HCT116 (cell line): ENCODE data around the gene INSL3. TPM values are rescaled to one million over a fixed set of nuclear protein-coding genes. Genes with fewer than 3 reads are reported as not detected.

Source experiments
- ATAC-seq: fragments of 200-7000 bp; cut with Tn5 transposase; 2 replicates; pipeline ENCODE4 v1.9.1; 2020; ENCODE audit warnings: mild to moderate bottlenecking, moderate library complexity
- BruUV-seq: library from RNA; stranded (reverse); fragments of 400-500 nt; replicated peaks from 2 replicates; lab custom pipeline; 2021; lab: Mats Ljungman, UMichigan
- CTCF ChIA-PET: fragments of 300-600 bp; sonication (Branson Sonifier 250); formaldehyde crosslinking; loops from one replicate; lab custom pipeline; 2021; ENCODE audit warnings: antibody characterized with exemption; lab: Charles Lee
- POLR2A ChIA-PET: fragments of 300-600, 350-600 bp; sonication (Branson Sonifier 250); formaldehyde crosslinking; loops from one replicate; lab custom pipeline; 2021; ENCODE audit warnings: antibody characterized with exemption; lab: Charles Lee
- RAD21 ChIA-PET, 2 experiments: fragments of 300-600 bp; sonication (Branson Sonifier 250); formaldehyde crosslinking; loops; one replicate each; lab custom pipeline; 2023; ENCODE audit warnings: low total read pairs in 2 of 2; ENCODE audit not compliant: uncharacterized antibody in 2 of 2, unreplicated experiment in 2 of 2, low non-redundant PET in 1 of 2; lab: Charles Lee
- DNase-seq: peaks from one replicate; pipeline ENCODE4 v3.0.0-alpha.2; 2010; ENCODE audit warnings: low read depth, low spot score
- H2AFZ ChIP-seq: fragments of 200-600 bp; shearing (Covaris generic), sonication (generic); 2 replicates; pipeline ENCODE4 v1.6.1; 2017; ENCODE audit warnings: low read depth, mixed run types, mixed read lengths, antibody characterized with exemption, low read length; ENCODE audit not compliant: poor library complexity, severe bottlenecking
- H3K27ac ChIP-seq: 2 replicates; pipeline ENCODE4 v1.5.1; 2012; ENCODE audit warnings: low read depth, low read length
- H3K27me3 ChIP-seq: fragments of 200-600 bp; sonication (generic); 2 replicates; pipeline ENCODE4 v1.6.1; 2016; ENCODE audit warnings: mixed run types, low read length, mixed read lengths; ENCODE audit not compliant: insufficient read depth
- H3K36me3 ChIP-seq, 2 experiments: fragments of 200-500 bp in 1 of 2; fragments of 200-600 bp in 1 of 2; sonication (Bioruptor generic) in 1 of 2; sonication (generic) in 1 of 2; 2 replicates each; pipeline versions ENCODE4 v1.5.1 to v1.6.1; 2014 to 2016; ENCODE audit warnings: low read length in 2 of 2, inconsistent platforms in 1 of 2, mixed read lengths in 1 of 2, mixed run types in 1 of 2; ENCODE audit not compliant: insufficient read depth in 2 of 2, control insufficient read depth in 1 of 2
- H3K4me1 ChIP-seq, 2 experiments: fragments of 200-600 bp in 1 of 2; sonication (generic) in 1 of 2; 2 replicates each; pipeline versions ENCODE4 v1.5.1 to v1.6.1; 2012 to 2017; ENCODE audit warnings: low read length in 2 of 2, inconsistent platforms in 1 of 2, mild to moderate bottlenecking in 1 of 2, mixed read lengths in 1 of 2, mixed run types in 1 of 2, moderate library complexity in 1 of 2; ENCODE audit not compliant: insufficient read depth in 2 of 2, control insufficient read depth in 1 of 2
- H3K4me2 ChIP-seq: fragments of 200-600 bp; sonication (generic); 2 replicates; pipeline ENCODE4 v1.6.1; 2017; ENCODE audit warnings: mixed run types, low read length, mixed read lengths
- H3K4me3 ChIP-seq, 2 experiments: fragments of 200-600 bp in 1 of 2; sonication (generic) in 1 of 2; replicated peaks in 1 of 2; 2 replicates each; pipeline ENCODE4 v1.5.1; 2011 to 2016; ENCODE audit warnings: low read length in 2 of 2, control low read depth in 1 of 2, low read depth in 1 of 2, mild to moderate bottlenecking in 1 of 2, mixed read lengths in 1 of 2, mixed run types in 1 of 2
- H3K79me2 ChIP-seq: fragments of 200-600 bp; sonication (generic); 2 replicates; pipeline ENCODE4 v1.6.1; 2017; ENCODE audit warnings: mild to moderate bottlenecking, mixed run types, low read length, moderate library complexity, mixed read lengths; ENCODE audit not compliant: insufficient read depth
- H3K9ac ChIP-seq: fragments of 200-600 bp; sonication (generic); 2 replicates; pipeline ENCODE4 v1.6.1; 2016; ENCODE audit warnings: low read length, mixed read lengths
- H3K9me2 ChIP-seq: fragments of 200-600 bp; sonication (generic), shearing (Covaris generic); 2 replicates; pipeline ENCODE4 v1.6.1; 2017; ENCODE audit warnings: mixed run types, mild to moderate bottlenecking, moderate library complexity; ENCODE audit not compliant: insufficient read depth
- H3K9me3 ChIP-seq, 2 experiments: fragments of 200-500 bp in 1 of 2; fragments of 200-600 bp in 1 of 2; sonication (Bioruptor generic) in 1 of 2; sonication (generic) in 1 of 2; 2 replicates each; pipeline ENCODE4 v1.6.1; 2014 to 2017; ENCODE audit warnings: low read length in 2 of 2, mixed read lengths in 2 of 2, inconsistent platforms in 1 of 2, low read depth in 1 of 2, mild to moderate bottlenecking in 1 of 2, mixed run types in 1 of 2, moderate library complexity in 1 of 2; ENCODE audit not compliant: control insufficient read depth in 1 of 2, insufficient read depth in 1 of 2
- H4K20me1 ChIP-seq: fragments of 200-600 bp; sonication (generic), shearing (Covaris generic); 2 replicates; pipeline ENCODE4 v1.6.1; 2017; ENCODE audit warnings: mixed run types, mild to moderate bottlenecking, moderate library complexity; ENCODE audit not compliant: insufficient read depth
- ATF3 ChIP-seq: IDR thresholded peaks from 2 replicates; pipeline ENCODE4 v1.6.1; 2012
- CTCF ChIP-seq, 3 experiments: fragments of 200-600 bp in 1 of 3; sonication (generic) in 1 of 3; IDR thresholded peaks in 2 of 3; conservative IDR thresholded peaks in 1 of 3; 2 replicates each; pipeline ENCODE4 v1.5.1; 2012 to 2017; ENCODE audit warnings: low read depth in 2 of 3, low read length in 2 of 3, antibody characterized with exemption in 1 of 3, borderline replicate concordance in 1 of 3, control low read depth in 1 of 3, mild to moderate bottlenecking in 1 of 3, mixed read lengths in 1 of 3, mixed run types in 1 of 3, moderate library complexity in 1 of 3; ENCODE audit not compliant: insufficient read depth in 1 of 3
- EZH2 ChIP-seq: fragments of 200-600 bp; sonication (generic); IDR thresholded peaks from 2 replicates; pipeline ENCODE4 v1.6.1; 2017; ENCODE audit warnings: antibody characterized with exemption, mixed run types
- POLR2AphosphoS5 ChIP-seq: IDR thresholded peaks from 2 replicates; pipeline ENCODE4 v1.6.1; 2011; ENCODE audit warnings: mild to moderate bottlenecking, low read depth, low read length, moderate library complexity
- SP1 ChIP-seq: IDR thresholded peaks from 2 replicates; pipeline ENCODE4 v1.6.1; 2012; ENCODE audit warnings: low read depth
- ZBTB33 ChIP-seq: IDR thresholded peaks from 2 replicates; pipeline ENCODE4 v1.6.1; 2011; ENCODE audit warnings: mild to moderate bottlenecking, low read length, moderate library complexity; ENCODE audit not compliant: insufficient replicate concordance; ENCODE audit errors: extremely low read depth
- intact Hi-C: fragments of 100-400 bp; cut with micrococcal nuclease; formaldehyde crosslinking; loops from 2 replicates; pipeline ENCODE4 v1.10.0; 2022
- total RNA-seq: library from RNA; stranded (reverse); gene quantifications from one replicate; pipeline ENCODE4 v1.2.1, GENCODE V29; 2021; ENCODE audit not compliant: unreplicated experiment

Gene INSL3
- total RNA-seq, 1 experiment from 2014 or later, result 0.96 TPM

- POLR2A ChIA-PET, result interaction anchor here (1.5 to 3.2 kb wide), 2 partner anchors 15 to 372 kb away, joined by 3 to 18 read pairs; partner anchors contain the start of gene RPL18A
- RAD21 ChIA-PET, result interaction anchor here in 1 of 2 experiments (0.9 kb wide), 1 partner anchor 48 kb away, joined by 3 read pairs; no protein-coding TSS in a partner anchor
- H3K4me1 ChIP-seq, result peaks cover 9 to 30% of the 10 kb centered on the region in 2 experiments; a peak in 3 of 4 replicates
- BruUV-seq, result no TSS peak
- CTCF ChIA-PET, result no interaction called here
- peaks cover 13% of the 10 kb centered on the region for H3K79me2 ChIP-seq
- H3K9me3 ChIP-seq, result no peaks in the 10 kb centered on the region
- H2AFZ ChIP-seq, result no peak overlapping the region
- no peak for DNase-seq
- H3K27ac ChIP-seq, result no peak overlapping the region
- no peaks in the 10 kb centered on the region for H3K36me3 ChIP-seq
- TF ChIP-seq EZH2, result no peak
- no peak for TF ChIP-seq ZBTB33
- TF ChIP-seq POLR2AphosphoS5, result no peak
- no peak for TF ChIP-seq ATF3
- TF ChIP-seq CTCF (IDR thresholded peaks at IDR 0.05 in 2 of 3, conservative IDR thresholded peaks at IDR 0.05 in 1 of 3; ENCODE audit: borderline replicate concordance in 1 of 3, insufficient read depth in 1 of 3, low read depth in 2 of 3, low read length in 2 of 3), result no peak
- TF ChIP-seq SP1, result no peak
- TF ChIP-seq, all 23 proteins: peak for 0
- ATAC-seq, result no peak
- no peaks in the 10 kb centered on the region for H4K20me1 ChIP-seq
- H3K4me3 ChIP-seq, result no peak overlapping the region
- H3K9ac ChIP-seq, result no peak overlapping the region
- H3K27me3 ChIP-seq, result no peaks in the 10 kb centered on the region
- intact Hi-C loops, result loop anchor here (5.0 kb wide), 1 partner anchor 47 kb away; the partner anchor contains the start of gene B3GNT3
- no peaks in the 10 kb centered on the region for H3K9me2 ChIP-seq
- H3K4me2 ChIP-seq, result no peak overlapping the region
Observed at GRCh38 chr19:17843908-17844490, 22.7 kb upstream of the INSL3 start.
